Measurements from ENCODE around the gene KCNQ1.

KCNQ1 gene

GRCh38 chr11:2713661-2714462 is 269.1 kb downstream of the KCNQ1 start:
- no peak for DNase-seq (ENCODE audit: low read depth in 3 of 3)

- DNase-seq (ENCODE audit: low read depth in 3 of 3), result no peak
These were observed 269.6 kb downstream of the KCNQ1 start for GRCh38 chr11:2714463-2714800.

GRCh38 chr11:2714871-2715270 is 270.1 kb downstream of the KCNQ1 start:
- DNase-seq (ENCODE audit: low read depth in 3 of 3), result no peak

- DNase-seq (ENCODE audit: low read depth in 3 of 3), result no peak
These were observed 271.0 kb downstream of the KCNQ1 start for GRCh38 chr11:2715716-2716350.

- DNase-seq (ENCODE audit: low read depth in 3 of 3), result no peak
These were observed 271.7 kb downstream of the KCNQ1 start for GRCh38 chr11:2716376-2717095.

GRCh38 chr11:2717561-2718325 is 272.9 kb downstream of the KCNQ1 start:
- DNase-seq (ENCODE audit: low read depth in 3 of 3), result no peak

- no peak for DNase-seq (ENCODE audit: low read depth in 3 of 3)
These were observed 274.1 kb downstream of the KCNQ1 start for GRCh38 chr11:2718817-2719438.

- no peak for DNase-seq (ENCODE audit: low read depth in 3 of 3)
These were observed 275.2 kb downstream of the KCNQ1 start for GRCh38 chr11:2719831-2720590.

GRCh38 chr11:2721210-2721916 is 276.6 kb downstream of the KCNQ1 start:
- no peak for DNase-seq (ENCODE audit: low read depth in 3 of 3)

- no peak for DNase-seq (ENCODE audit: low read depth in 3 of 3)
These were observed 278.1 kb downstream of the KCNQ1 start for GRCh38 chr11:2722955-2723354.

GRCh38 chr11:2724104-2724503 is 279.3 kb downstream of the KCNQ1 start:
- no peak for DNase-seq (ENCODE audit: low read depth in 3 of 3)

GRCh38 chr11:2724653-2725367 is 280.0 kb downstream of the KCNQ1 start:
- DNase-seq (ENCODE audit: low read depth in 3 of 3), result no peak

- no peak for DNase-seq (ENCODE audit: low read depth in 3 of 3)
These were observed 280.8 kb downstream of the KCNQ1 start for GRCh38 chr11:2725368-2726300.

- DNase-seq (ENCODE audit: low read depth in 3 of 3), result no peak
These were observed 282.2 kb downstream of the KCNQ1 start for GRCh38 chr11:2726964-2727363.

- no peak for DNase-seq (ENCODE audit: low read depth in 3 of 3)
These were observed 283.4 kb downstream of the KCNQ1 start for GRCh38 chr11:2728128-2728662.

- no peak for DNase-seq (ENCODE audit: low read depth in 3 of 3)
These were observed 284.0 kb downstream of the KCNQ1 start for GRCh38 chr11:2728663-2729332.

- DNase-seq (ENCODE audit: low read depth in 3 of 3), result no peak
These were observed 285.0 kb downstream of the KCNQ1 start for GRCh38 chr11:2729841-2730240.
